A204.1 (cell line): ENCODE data around the gene CENPP.
"Not testable (repeated sequence)": the region's sequence is repeated elsewhere in the genome, so short reads cannot be mapped to it uniquely, and the experiment has no call there.

Source experiments
- FAIRE-seq: peaks from 2 replicates; lab custom pipeline; 2012; peaks lifted over from hg19 to GRCh38; lab: Jason Lieb, UNC

The CENPP gene

DNA sequence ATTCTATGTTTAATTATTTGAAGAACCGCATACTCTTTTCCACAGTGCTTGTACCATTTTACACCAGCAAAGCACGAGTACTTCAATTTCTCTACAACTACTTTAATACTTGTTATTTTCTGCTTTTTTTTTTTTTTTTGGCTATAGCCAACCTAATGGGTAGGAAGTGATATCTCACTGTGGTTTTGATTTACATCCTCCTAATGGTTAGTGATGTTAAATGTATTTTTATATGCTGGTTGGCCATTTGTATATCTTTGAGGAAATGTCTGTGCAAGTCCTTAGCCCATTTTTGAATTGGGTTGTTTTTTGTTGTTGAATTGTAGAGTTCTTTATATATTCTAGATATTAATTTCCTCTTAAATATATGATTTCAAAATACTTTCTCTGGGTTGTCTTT lies 56.0 kb downstream of the CENPP start:
- FAIRE-seq = no peak

DNA sequence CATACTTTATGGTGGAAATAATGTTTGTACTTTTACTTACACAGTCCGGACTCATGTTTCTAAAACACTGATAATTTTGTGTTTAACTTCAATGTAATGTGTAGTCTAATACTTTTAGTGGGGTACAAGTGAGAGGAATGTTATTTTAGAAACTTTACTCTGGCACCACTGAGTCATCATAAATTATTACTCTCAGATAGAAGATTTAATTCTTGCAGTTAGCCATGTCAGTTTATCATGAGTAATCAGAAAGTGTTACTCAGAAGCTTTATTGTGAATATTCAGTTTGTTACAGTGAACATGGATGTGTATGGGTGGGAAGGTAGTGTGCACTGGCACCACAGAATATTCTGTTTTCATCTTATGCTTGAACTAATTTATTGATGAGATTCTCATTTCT lies 58.6 kb downstream of the CENPP start:
- no peak for FAIRE-seq

DNA sequence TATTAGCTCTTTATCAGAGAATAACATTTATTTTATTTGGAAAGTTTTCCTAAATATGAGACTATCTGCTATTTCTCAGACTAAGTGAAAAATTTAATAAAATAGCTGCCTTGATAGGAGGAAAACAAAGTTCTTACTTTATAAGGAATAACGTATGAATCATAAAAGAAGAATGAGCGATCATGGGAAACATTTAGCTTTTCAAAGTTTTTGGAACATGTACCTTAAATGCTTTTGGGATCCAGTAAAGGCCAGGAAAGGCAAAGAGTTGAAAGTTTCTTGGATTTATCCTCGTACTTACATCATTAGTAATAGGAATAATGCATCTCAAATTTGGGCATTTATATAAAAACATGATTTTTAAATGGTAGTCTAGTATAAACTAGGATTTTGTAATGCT lies 59.2 kb downstream of the CENPP start:
- FAIRE-seq = no peak

DNA sequence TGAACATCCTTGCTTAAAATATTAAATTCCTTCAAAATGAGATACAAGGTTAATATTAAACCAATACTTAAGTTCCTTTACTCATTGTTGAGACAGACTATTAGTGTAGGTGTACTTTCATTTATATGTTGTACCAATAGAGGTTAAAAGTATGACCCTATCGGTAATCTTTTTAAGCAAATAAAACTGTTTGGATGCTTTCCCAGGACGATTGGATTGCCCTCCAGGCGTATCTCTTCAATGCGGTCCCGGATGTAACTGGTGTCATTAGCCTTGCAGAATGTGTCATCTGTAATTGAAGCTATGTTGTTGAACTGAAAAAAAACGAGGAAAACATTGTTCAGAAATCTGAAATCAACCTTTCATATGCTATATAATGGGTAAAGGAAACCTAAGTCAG lies 59.7 kb downstream of the CENPP start:
- FAIRE-seq = peak; percentile 62

DNA sequence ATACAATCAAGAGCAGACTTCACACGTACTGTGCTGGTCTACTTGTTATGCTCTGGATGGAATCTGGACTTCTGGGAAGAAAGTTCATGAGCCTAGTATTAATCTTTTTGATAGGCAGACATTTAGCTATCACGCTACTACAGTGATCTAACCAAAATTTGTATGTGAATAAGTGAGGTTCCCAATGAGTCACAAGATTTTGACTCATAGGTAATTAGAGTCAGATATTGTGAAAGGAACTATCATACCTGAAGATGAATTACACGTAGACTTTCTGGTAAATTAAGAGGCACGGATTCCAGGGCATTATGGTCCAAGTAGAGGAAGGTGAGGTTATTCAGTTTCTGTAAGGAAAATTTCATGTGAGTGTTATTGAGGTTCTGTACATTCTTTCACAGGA lies 60.2 kb downstream of the CENPP start:
- no peak for FAIRE-seq

DNA sequence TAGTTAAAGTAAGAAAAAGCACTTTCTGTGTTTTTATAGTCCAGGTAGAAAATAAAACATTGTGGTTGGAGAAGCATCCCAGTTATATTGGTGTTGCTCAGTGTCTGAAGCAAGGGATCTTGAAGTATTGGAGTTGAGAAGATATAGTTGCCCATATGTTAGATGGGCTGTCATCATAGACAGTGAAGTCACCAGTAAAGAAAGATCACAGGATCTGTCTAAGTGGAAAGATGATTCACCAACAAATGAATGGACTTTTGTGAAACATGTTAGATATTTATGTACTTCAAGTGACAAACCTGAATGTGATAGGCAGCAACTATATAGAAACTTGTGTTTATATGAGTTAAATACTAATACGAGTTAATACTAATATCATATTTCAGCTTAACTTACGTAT lies 66.9 kb downstream of the CENPP start:
- FAIRE-seq = no peak

DNA sequence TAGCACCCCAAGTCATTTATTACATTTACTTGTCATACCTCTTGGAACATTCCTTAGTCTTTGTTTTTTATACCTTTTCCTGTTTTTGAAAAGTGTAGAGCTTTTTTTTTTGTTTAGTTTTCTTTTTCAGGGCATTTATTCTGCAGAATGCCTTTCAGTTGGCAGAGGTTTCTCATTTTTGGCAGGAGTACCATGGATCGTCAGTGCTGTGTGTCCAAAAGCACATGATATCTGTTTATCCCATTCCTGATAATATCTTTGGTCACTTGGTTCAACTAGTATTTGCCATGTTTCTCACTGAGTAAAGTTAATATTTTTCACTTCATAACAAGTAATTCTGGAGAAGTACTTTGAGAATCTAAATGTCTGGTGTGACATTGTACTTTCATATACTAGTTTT lies 67.9 kb downstream of the CENPP start:
- no peak for FAIRE-seq

DNA sequence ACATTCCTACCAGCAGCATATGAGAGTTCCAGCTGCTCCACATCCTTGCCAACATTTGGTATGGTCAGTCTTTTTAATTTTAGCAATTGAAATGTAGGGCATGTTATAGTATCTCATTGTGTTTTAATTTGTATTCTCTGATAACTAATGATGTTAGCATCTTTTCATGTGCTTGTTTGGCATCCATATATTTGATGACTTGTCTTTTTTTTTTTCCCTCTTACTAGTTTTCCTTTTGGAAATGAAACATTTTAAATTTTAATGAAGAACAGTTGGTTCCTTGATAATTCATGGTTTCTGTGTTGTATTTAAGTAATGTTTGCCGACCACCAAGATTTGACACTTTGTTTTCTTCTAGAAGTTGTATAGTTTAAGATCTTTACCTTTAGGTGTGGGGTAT lies 69.9 kb downstream of the CENPP start:
- no peak for FAIRE-seq

DNA sequence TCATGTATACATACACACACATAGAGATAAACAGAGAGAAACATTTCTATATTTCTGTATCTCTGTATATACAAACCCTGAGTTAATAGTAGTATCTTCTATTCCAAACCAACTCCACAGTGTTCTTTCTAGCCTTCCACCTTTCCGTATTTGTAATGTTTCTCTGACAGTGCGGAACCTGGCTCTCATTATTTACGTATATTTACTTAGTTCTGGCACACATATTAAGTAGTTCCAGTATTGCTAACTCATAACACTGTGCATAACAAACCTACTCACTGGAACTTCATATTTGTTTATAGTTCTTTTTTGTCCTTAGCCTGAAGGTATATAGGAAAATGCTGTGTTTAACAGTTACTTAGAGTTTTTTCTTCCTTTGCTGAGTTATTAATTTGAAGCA lies 72.1 kb downstream of the CENPP start:
- FAIRE-seq = no peak

DNA sequence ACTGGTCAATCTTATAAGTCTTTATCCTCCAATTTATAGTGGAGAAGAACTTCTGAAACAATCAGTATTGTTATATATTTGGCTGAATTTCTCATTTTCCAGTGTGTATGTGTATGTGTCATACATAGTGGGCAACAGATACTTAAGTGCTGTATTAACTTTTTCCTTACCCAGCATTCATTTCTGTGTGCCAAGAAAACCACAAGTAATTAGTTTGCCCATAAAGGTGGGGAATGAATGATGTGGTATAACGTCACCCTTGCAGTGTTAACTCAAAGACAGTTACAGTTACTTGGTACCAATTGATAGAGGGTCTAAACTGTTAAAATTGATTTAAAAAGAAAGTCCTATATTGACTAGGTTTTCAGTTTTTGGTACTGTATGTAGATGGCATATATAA lies 76.6 kb downstream of the CENPP start:
- FAIRE-seq = no peak

DNA sequence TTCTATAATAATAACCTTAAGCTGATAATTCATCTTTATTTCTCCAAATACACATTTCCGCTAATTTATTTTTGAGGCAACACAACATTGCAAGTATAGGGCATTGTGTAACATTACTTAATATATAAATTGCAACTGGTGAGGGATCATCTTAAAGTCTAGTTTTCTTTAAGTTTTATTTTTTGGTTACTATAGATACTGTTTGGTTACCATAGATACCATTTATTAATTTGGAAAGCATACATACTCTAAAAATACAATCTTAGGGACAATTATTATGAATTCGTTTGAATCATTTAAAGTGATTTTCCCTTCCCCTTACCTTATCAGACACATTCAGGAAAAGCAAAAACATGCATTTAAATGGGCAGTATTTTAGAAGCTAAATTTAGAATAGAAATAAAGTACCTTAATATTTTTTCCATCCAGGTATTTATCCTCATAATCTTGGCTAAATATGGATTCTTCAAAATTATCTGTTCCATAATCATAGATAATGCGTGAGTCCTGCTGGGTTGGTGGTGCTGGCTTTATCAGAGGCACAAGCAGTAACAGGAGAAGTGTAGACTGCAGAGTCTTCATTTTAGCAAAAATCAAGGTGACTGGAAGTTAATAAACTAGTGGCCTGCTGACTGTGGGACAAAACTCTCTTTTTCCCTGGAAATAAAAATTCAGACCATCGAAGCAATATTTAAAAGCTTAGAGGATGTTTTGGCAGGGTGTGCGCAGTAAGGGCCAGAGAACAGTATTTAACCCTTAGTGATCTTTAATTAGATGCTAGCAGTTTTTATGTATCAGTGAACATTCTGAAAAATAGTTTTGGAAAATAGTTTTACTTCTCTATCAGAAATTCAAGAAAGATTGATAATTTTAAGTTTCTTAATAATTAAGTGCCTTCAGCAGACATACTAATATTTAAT lies 77.3 kb downstream of the CENPP start:
- FAIRE-seq = peak; percentile 3

DNA sequence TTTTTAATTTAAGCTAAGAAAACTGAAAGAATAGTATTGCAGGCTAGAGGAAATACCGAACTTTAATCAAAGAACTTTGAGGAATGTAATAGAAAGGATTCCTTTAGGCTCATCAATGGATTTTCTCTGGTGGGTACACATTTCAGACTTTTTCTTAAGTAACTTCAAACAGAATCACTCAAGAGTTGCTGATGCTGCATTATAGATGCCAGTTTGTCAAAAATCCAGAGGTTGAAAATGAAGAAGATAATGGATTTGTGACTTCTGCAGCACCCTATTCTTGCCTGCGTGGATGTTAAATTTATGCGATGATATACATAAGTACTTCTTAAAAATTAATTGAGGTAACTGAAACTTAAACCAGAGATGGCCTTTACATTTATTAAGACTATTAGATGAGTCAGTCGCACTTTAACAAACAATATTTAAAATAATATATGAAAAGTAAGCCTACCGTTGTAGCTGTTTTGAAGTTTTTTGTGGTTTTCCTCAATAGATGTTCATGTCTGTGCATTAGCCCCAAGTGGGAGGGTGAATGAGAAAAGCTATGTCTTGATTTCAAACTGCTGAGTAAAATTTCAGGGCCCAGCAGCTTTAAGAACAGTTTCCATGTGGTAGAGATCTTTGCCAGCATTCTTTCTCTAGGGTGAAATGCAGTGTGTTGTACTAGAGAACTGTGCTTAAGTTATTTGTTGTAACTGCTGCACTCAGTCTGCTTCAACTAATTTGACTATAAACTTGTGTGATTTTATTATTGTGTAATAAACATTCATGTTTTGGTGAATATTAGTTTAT lies 78.5 kb downstream of the CENPP start, which contains the start of gene OGN:
OGN (minus strand) TSS at position 537 of the 795 bp plus-strand sequence. CDS start 1,171 bp downstream, outside the sequence.
- no peak for FAIRE-seq

DNA sequence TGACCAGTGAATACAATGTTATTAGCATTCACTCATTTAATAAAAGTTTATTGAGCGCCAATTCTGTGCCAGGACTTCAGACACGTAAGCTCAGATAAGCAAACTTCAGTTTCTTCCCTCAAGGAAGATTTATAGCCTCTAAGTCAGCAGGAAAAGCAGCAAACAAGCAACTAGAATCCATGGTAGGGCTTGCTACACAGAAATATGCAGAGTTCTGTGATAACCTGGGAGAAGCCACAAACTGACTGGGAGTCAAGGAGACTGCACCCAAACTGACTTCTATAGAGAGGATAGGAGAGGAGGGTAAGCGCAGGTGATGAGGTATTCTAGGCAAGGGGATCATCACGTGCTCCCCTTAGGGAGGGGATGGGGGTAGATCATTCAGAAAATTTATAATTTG lies 80.1 kb downstream of the CENPP start:
- no peak for FAIRE-seq

DNA sequence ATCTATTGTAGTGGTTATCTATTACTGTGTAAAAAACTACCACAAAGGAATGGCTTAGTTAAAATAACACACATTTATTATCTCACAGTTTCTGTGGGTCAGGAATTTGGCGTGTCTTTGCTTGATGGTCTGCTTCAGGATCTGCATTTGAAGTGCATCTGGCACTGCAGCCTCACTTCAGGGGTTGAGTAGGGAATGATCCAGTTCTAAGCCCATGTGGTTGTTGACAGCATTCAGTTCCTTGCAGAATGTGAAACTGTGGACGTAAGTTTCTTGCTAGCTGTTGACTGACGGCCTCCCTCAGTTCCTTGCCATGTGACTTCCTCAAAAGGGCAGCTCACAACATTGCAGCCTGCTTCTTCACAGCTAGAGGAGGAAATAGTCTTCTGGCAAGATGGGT lies 80.7 kb downstream of the CENPP start:
- FAIRE-seq = no peak

DNA sequence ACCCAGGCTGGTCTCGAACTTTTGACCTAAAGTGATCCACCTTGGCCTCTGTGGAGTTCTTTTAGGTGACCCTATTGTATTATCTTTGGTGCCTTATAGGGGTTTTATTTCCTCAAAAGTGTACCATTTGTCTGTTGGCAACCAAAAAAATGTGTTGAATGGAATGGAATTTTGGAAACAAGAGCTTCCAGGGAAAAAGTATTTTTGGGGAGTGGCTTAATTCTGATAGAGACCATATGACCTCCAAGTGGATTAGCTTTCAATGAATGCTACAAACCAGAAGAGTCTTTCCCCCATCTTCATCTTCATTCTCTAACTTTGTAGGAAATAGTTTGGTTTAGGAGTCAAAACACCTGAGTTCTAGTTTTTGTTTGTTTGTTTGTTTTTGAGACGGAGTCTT lies 82.1 kb downstream of the CENPP start:
- no peak for FAIRE-seq

DNA sequence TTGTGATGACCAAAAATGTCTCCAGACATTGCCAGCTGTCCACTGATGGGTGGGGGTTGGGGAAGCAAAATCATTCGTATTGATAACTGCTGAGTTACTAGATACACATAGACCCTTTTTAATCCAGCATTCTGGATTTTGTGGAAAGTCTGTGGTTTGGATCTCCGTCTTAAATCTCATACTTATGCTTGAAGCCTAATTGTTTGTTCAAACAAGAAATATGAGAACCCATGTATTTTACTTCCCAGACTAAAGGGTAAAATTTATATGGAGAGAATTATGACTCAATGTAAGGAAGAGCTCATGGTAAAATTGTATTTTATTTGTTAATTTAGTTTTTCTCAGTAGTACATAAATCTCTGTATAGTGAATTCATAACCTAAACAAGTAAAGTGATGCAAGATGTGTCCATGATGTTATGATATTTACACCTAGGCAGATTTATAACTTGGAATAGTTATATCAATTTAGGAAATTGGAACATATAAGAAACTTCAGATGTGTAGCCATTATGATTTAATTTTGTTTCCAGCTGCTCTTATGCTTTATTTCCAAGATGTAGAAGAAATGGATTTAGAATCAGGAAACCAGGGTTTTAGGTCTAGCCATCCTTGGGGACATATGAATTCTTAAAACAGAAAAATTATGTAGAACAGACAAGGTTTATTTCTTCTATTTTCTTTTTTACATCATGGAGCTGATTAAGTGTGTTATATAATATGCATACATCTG lies 83.2 kb downstream of the CENPP start:
- FAIRE-seq = no peak

DNA sequence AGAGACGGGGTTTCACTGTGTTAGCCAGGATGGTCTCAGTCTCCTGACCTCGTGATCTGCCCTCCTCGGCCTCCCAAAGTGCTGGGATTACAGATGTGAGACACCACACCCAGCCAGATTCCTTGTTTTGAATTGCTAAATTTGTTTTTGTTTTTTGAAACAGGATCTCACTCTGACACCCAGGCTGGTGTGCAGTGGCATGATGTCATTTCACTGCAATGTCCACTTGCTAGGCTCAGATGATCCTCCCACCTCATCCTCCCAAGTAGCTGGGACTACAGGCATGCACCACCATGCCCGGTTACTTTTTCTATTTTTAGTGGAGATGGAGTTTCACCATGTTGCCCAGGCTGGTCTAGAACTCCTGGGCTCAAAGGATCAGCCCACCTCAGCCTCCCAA lies 85.4 kb downstream of the CENPP start:
- not testable (repeated sequence) for FAIRE-seq

DNA sequence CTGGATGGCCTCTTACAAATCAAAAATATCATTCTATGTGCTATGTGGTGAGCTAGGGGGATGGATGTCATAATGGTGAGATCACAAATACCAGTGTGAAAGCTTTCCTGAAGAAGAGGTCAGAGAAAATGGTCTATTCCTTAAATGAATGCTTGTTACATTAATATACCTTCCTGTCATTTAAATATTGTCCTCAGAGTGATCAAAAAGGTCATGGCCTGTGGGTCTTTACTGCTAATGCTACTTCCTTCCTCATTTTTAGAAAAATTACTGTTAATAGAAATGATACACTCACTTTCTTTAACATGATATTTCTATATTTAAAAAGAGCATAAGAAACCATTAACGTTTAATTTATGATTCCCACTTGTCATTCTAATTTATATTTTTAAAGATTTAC lies 88.8 kb downstream of the CENPP start:
- no peak for FAIRE-seq

DNA sequence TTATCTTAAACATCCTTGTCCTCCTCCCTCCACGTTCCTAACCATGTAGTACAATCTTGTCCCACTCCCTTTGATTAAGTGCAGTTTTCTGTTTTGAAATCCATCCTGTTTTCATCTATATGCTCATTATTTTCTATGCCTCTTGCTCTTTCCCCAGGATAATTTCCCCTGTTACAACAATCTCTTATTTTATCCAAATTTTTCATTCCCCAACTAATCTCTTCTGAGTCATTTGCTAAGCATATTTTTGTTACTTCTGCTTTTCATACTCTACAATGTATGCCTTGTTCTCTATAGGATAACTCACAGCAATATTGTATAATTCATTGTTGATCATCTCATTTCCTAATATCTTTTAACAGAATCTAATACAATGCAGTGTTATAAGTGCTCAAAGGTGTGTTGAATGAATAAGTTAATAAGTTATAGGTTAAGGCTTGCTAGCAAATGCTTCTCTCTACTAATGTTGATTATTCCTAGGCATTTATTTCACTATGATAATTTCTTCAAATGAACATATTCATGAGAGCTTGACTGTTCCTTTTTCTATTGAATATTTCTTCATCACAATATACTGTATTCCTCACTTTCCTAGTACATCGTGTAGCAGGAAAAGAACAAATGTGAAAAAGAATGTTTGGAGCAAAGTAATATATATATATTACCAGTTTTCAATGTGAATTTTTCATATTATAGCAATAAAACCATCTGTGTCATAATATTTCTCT lies 97.0 kb downstream of the CENPP start:
- FAIRE-seq = peak; percentile 23

DNA sequence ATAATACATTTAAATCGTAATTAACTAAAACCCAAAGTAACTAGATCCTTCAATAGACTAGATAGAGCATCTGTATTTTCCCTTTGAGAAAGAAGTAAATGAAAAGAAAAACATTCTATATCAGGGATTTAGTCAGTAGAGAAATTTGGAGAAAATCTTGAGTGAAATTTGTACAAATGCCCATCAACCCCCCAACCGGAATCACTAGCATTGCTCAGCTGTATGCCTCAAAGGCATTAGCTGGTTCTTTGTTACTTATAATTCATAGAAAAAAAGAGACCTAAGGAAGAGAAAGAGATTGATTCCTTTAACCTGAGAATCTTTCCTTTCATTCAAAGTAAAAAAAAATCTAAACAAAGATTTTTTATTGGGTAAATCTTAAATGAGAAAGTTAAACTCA lies 97.9 kb downstream of the CENPP start:
- FAIRE-seq = no peak

DNA sequence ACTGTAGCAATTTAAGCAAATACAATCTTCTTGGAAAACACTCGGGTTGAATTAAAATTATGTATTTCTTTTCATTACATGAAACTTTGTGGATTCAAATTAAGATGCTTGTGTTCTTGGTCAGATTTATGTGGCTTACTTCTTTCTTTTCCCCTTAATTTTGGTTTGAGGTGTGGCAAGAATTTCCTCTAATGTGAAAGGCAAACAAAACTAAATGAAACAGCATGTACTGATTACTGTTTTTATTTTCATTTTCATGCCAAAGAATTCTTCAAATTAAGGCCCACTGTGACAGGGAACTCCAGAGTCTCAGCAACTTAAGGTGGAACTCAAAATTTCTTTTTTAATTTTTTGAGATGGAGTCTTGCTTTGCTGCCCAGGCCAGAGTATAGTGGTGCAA lies 98.6 kb downstream of the CENPP start, which contains the start of gene OMD:
OMD (minus strand) TSS at position 132 of the 400 bp plus-strand sequence. CDS start 6,913 bp downstream, outside the sequence.
- FAIRE-seq = no peak

DNA sequence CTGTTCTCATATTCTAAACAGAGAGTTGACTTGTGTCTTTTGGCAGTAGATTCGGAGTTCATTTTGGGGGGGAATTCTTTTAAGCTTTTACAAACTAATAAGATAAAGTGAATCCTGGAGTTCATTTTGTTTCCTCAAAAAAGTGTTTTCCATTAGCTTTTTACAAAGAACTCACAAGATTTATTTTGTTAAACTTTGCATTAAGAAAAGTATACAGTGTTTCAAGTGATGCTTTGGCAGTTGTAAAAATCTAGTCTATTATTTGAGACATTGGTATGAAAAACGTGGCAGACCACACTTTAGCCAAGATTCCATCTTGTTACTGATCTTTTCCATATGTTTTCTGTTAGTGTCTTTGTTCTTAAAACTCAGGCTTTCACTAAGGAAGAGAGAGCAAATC lies 99.7 kb downstream of the CENPP start:
- no peak for FAIRE-seq
